Spleen (tissue), 11 donors: ENCODE data around the gene CTXN1. TPM values are rescaled to one million over a fixed set of nuclear protein-coding genes. Genes with fewer than 3 reads are reported as not detected.

Experiments used
- DNase-seq: peaks from one replicate; pipeline ENCODE4 v3.0.0-alpha.2; 2020
- H3K27ac ChIP-seq, 8 donors: fragments of 200-600 bp; sonication (generic) in 7 of 8; 1 replicate in 4 of 8; 2 replicates in 4 of 8; pipeline versions ENCODE4 v1.5.0 to v1.8.0; 2016 to 2021; ENCODE audit warnings: inconsistent platforms in 4 of 8, mild to moderate bottlenecking in 4 of 8, moderate library complexity in 1 of 8
- H3K27me3 ChIP-seq, 7 donors: fragments of 200-600 bp; sonication (generic) in 6 of 7; replicated peaks in 1 of 7; 1 replicate in 4 of 7; 2 replicates in 3 of 7; pipeline versions ENCODE4 v1.5.0 to v1.8.0; 2016 to 2021; ENCODE audit warnings: inconsistent platforms in 3 of 7, mild to moderate bottlenecking in 1 of 7
- H3K36me3 ChIP-seq, 6 donors: fragments of 200-600 bp; sonication (generic) in 5 of 6; 1 replicate in 4 of 6; 2 replicates in 2 of 6; pipeline versions ENCODE4 v1.5.0 to v1.8.0; 2016 to 2021; ENCODE audit warnings: inconsistent platforms in 2 of 6
- H3K4me1 ChIP-seq, 6 donors: fragments of 200-600 bp; sonication (generic) in 5 of 6; 1 replicate in 3 of 6; 2 replicates in 3 of 6; pipeline versions ENCODE4 v1.5.0 to v1.8.0; 2016 to 2021; ENCODE audit warnings: inconsistent platforms in 3 of 6
- H3K4me3 ChIP-seq, 8 donors: fragments of 200-600 bp; sonication (generic) in 7 of 8; 1 replicate in 4 of 8; 2 replicates in 4 of 8; pipeline versions ENCODE4 v1.5.0 to v1.8.0; 2016 to 2021; ENCODE audit warnings: inconsistent platforms in 4 of 8, mild to moderate bottlenecking in 4 of 8, moderate library complexity in 2 of 8
- H3K9me3 ChIP-seq, 8 donors: fragments of 200-600 bp; sonication (generic) in 7 of 8; 1 replicate in 4 of 8; 2 replicates in 4 of 8; pipeline versions ENCODE4 v1.5.0 to v1.8.0; 2016 to 2021; ENCODE audit warnings: inconsistent platforms in 4 of 8
- CTCF ChIP-seq, 11 experiments: fragments of 200-600 bp in 7 of 11; fragments of 450-650 bp in 4 of 11; sonication (generic) in 4 of 11; IDR thresholded peaks in 8 of 11; conservative IDR thresholded peaks in 3 of 11; 1 replicate in 7 of 11; 2 replicates in 4 of 11; pipeline versions ENCODE4 v1.4.0 to v1.8.0; 2016 to 2021; ENCODE audit warnings: antibody characterized with exemption in 11 of 11, inconsistent platforms in 4 of 11, mild to moderate bottlenecking in 1 of 11
- POLR2A ChIP-seq, 3 donors: fragments of 450-650 bp; IDR thresholded peaks; one replicate each; pipeline ENCODE4 v1.5.1; 2017; ENCODE audit warnings: antibody characterized with exemption in 3 of 3, mild to moderate bottlenecking in 1 of 3
- POLR2AphosphoS5 ChIP-seq, 3 donors: sonication (generic); formaldehyde crosslinking; IDR thresholded peaks; one replicate each; pipeline ENCODE4 v1.5.1; 2017; ENCODE audit warnings: antibody characterized with exemption in 3 of 3
- WGBS, 5 donors: extraction: QIAGEN DNeasy Blood & Tissue Kit in 3 of 5; methylation state at CpG; one replicate each; pipeline versions ENCODE4 v1.1.5 to v1.1.7; 2013 to 2018; 5-methylcytosine and 5-hydroxymethylcytosine counted together
- intact Hi-C: fragments of 100-400 bp; cut with DNase I; formaldehyde crosslinking; loops from one replicate; pipeline ENCODE4 v1.15.0; 2023; ENCODE audit warnings: low total_unique reads
- polyA plus RNA-seq, 3 donors: library from polyadenylated mRNA; stranded (reverse); fragments of 200-250 nt; gene quantifications; one replicate each; pipeline ENCODE4 v1.2.1, GENCODE V29; 2013
- total RNA-seq, 7 donors: library from RNA; depleted of rRNA in 3 of 7; stranded (reverse); fragments of >200 nt in 3 of 7; fragmentation: NEBNext Ultra II Directional in 4 of 7; extraction: Animal tissue kit (Norgen Biotek cat#: 25700) in 4 of 7; gene quantifications; one replicate each; pipeline versions ENCODE4 v1.1.0 to v1.2.1, GENCODE V29; 2016 to 2021
- donor health status: healthy with polysubstance abuse.
- donor health status: DM: no; HTN: no; CAD: no; lungs with moderate emphysema.
- donor health status: DM: no; HTN: no; CAD: no.
- donor health status: Bipolar disorder and iron deficiency.
- donor health status: healthy.
- donor health status: DM: no; HTN: no; CAD: no.
- donor health status: DM: yes; HTN: yes; CAD: no.

CTXN1 gene
- total and polyA plus RNA-seq, 10 donors, result 0.11 to 4.4 (median 2.0) TPM

- H3K27me3 ChIP-seq, result peaks cover 0 to 17% (median 0%) of the 10 kb centered on the region in 7 donors
- TF ChIP-seq POLR2A (IDR thresholded peaks at IDR 0.05) (no peak), POLR2AphosphoS5 (IDR thresholded peaks at IDR 0.05) (no peak), CTCF (IDR thresholded peaks at IDR 0.05 in 8 of 11, conservative IDR thresholded peaks at IDR 0.05 in 3 of 11) (no peak)
- peaks cover 3 to 34% (median 11%) of the 10 kb centered on the region in 6 donors for H3K36me3 ChIP-seq
- H3K4me1 ChIP-seq, result peaks cover 25 to 87% (median 61%) of the 10 kb centered on the region in 6 donors
- H3K4me3 ChIP-seq, result peak overlapping the region in 6 of 8 donors; percentile 37 to 75 (median 50)
- peak; percentile 84 for DNase-seq
- intact Hi-C loops, result no loop called here
- no peaks in the 10 kb centered on the region for H3K9me3 ChIP-seq
- H3K27ac ChIP-seq, result peak overlapping the region in 1 of 8 donors; percentile 8
- 33 to 56% (median 44%) methylated on average over 23 to 34 of the region's 34 CpGs for WGBS, 5 donors
Observed at GRCh38 chr19:7924651-7925170, 1.2 kb downstream of the CTXN1 start.

DNA sequence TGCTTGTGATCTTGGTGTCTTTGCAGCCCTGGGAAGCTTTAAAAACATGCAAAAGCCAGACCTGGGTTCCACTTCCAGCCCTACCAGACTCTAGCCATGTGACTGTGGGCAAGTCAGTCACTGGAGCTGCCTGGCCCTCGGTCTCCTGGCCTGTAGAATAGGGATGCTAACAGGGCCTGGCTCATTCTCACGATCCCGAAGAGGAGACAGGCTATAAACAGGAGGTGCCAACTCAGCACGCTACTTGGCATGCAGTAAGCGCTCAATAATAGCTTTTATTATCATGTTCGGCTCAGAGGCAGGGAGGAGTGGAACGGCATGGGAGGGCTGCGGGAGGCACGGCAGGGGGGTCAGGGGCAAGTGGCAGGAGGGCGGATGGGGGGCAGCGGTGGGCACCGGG lies 1.7 kb downstream of the CTXN1 start:
- DNase-seq, result no peak
- Histone ChIP-seq H3K4me3 (no peak overlapping the region), H3K4me1 (peaks cover 27 to 87% (median 61%) of the 10 kb centered on the region in 6 donors), H3K9me3 (no peaks in the 10 kb centered on the region), H3K27me3 (peaks cover 0 to 22% (median 3%) of the 10 kb centered on the region in 7 donors), H3K36me3 (peaks cover 3 to 29% (median 11%) of the 10 kb centered on the region in 6 donors), H3K27ac (no peak overlapping the region)
- TF ChIP-seq POLR2AphosphoS5 (IDR thresholded peaks at IDR 0.05) (no peak), CTCF (IDR thresholded peaks at IDR 0.05 in 8 of 11, conservative IDR thresholded peaks at IDR 0.05 in 3 of 11) (no peak), POLR2A (IDR thresholded peaks at IDR 0.05) (no peak)
- WGBS, 5 donors, result 74 to 91% (median 86%) methylated on average over 12 of the region's 12 CpGs
- intact Hi-C loops, result no loop called here

GRCh38 chr19:7923295-7924191 lies 2.4 kb downstream of the CTXN1 start:
- Histone ChIP-seq H3K4me1 (peaks cover 27 to 89% (median 62%) of the 10 kb centered on the region in 6 donors), H3K27me3 (peaks cover 0 to 29% (median 10%) of the 10 kb centered on the region in 7 donors), H3K27ac (peak overlapping the region in 1 of 8 donors; percentile 11), H3K36me3 (peaks cover 3 to 25% (median 11%) of the 10 kb centered on the region in 6 donors), H3K4me3 (no peak overlapping the region), H3K9me3 (no peaks in the 10 kb centered on the region)
- no peak for TF ChIP-seq POLR2A (IDR thresholded peaks at IDR 0.05)
- no peak for TF ChIP-seq CTCF (IDR thresholded peaks at IDR 0.05 in 8 of 11, conservative IDR thresholded peaks at IDR 0.05 in 3 of 11)
- TF ChIP-seq POLR2AphosphoS5 (IDR thresholded peaks at IDR 0.05), result no peak
- peak; percentile 80 for DNase-seq
- WGBS, 5 donors, result 81 to 87% (median 86%) methylated on average over 21 to 31 of the region's 31 CpGs
- intact Hi-C loops, result no loop called here

GRCh38 chr19:7922836-7923195 lies 3.1 kb downstream of the CTXN1 start:
- Histone ChIP-seq H3K9me3 (no peaks in the 10 kb centered on the region), H3K27ac (peak overlapping the region in 2 of 8 donors; percentile 96), H3K4me1 (peaks cover 29 to 90% (median 66%) of the 10 kb centered on the region in 6 donors), H3K4me3 (no peak overlapping the region), H3K27me3 (peaks cover 0 to 36% (median 17%) of the 10 kb centered on the region in 7 donors), H3K36me3 (peaks cover 3 to 25% (median 11%) of the 10 kb centered on the region in 6 donors)
- DNase-seq, result no peak
- WGBS, 5 donors, result 84 to 94% (median 88%) methylated on average over 8 of the region's 8 CpGs
- intact Hi-C loops, result no loop called here
- TF ChIP-seq CTCF (IDR thresholded peaks at IDR 0.05 in 8 of 11, conservative IDR thresholded peaks at IDR 0.05 in 3 of 11) (no peak), POLR2AphosphoS5 (IDR thresholded peaks at IDR 0.05) (no peak), POLR2A (IDR thresholded peaks at IDR 0.05) (no peak)
